Measurements from ENCODE around the gene CEACAM5.

DNA sequence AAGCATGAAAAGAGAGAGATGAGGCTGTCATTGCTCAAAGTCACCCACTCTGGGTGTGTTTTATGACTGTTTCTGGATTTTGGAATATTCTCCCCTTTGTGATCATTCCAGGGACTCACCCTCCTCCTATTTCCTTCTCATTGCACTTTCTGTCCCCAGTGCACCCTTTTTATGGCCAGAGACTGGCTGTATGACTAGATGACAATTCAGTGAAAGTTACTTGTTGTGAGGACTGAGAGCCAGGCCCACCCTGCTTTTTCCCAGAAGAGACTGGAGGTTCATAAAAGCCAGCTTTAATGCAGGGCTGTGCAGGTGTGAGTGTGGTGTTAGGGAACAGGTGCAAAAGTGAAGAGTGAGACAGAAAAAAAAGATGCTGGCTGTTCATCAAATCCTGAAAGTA is 37.7 kb upstream of the CEACAM5 start:
- TF ChIP-seq, protein P1, sequence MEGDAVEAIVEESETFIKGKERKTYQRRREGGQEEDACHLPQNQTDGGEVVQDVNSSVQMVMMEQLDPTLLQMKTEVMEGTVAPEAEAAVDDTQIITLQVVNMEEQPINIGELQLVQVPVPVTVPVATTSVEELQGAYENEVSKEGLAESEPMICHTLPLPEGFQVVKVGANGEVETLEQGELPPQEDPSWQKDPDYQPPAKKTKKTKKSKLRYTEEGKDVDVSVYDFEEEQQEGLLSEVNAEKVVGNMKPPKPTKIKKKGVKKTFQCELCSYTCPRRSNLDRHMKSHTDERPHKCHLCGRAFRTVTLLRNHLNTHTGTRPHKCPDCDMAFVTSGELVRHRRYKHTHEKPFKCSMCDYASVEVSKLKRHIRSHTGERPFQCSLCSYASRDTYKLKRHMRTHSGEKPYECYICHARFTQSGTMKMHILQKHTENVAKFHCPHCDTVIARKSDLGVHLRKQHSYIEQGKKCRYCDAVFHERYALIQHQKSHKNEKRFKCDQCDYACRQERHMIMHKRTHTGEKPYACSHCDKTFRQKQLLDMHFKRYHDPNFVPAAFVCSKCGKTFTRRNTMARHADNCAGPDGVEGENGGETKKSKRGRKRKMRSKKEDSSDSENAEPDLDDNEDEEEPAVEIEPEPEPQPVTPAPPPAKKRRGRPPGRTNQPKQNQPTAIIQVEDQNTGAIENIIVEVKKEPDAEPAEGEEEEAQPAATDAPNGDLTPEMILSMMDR (conservative IDR thresholded peaks at IDR 0.05), result no peak
- no peak for TF ChIP-seq EZH2 (IDR thresholded peaks at IDR 0.05; ENCODE audit: low read depth)

Measured in PC-9 (cell line).